Neural crest cell (in vitro differentiated cells): ENCODE results near the gene SUGCT. TPM values are rescaled to one million over a fixed set of nuclear protein-coding genes. Genes with fewer than 3 reads are reported as not detected.

Experiments
- DNase-seq: peaks from one replicate; pipeline ENCODE4 v3.0.0; 2021; ENCODE audit warnings: low read depth, mixed read lengths, low spot score
- H3K27ac Mint-ChIP-seq: one replicate; pipeline ENCODE4 v1.8.0; 2021; ENCODE audit warnings: mild to moderate bottlenecking, mixed read lengths; ENCODE audit not compliant: unreplicated experiment
- H3K27me3 Mint-ChIP-seq: 2 replicates; pipeline ENCODE4 v1.8.0; 2021; ENCODE audit warnings: low read depth, mild to moderate bottlenecking, mixed read lengths
- H3K36me3 Mint-ChIP-seq: 2 replicates; pipeline ENCODE4 v1.8.0; 2021; ENCODE audit warnings: low read depth, mild to moderate bottlenecking, mixed read lengths
- H3K4me1 Mint-ChIP-seq: 2 replicates; pipeline ENCODE4 v1.8.0; 2021; ENCODE audit warnings: mixed read lengths
- H3K4me3 Mint-ChIP-seq: one replicate; pipeline ENCODE4 v1.8.0; 2021; ENCODE audit warnings: mild to moderate bottlenecking, mixed read lengths
- H3K9me3 Mint-ChIP-seq: 2 replicates; pipeline ENCODE4 v1.8.0; 2021; ENCODE audit warnings: mixed read lengths
- CTCF ChIP-seq: fragments of 200-600 bp; sonication (generic); conservative IDR thresholded peaks from 2 replicates; pipeline ENCODE4 v1.5.0; 2021; ENCODE audit warnings: antibody characterized with exemption, mild to moderate bottlenecking
- total RNA-seq: library from RNA; stranded (reverse); gene quantifications from 2 replicates; pipeline ENCODE4 v1.2.1, GENCODE V29; 2021

The SUGCT gene
- total RNA-seq, 1 donor from 2014 or later, result 5.9 TPM

- Mint-ChIP-seq H3K4me3 (no peak overlapping the region), H3K36me3 (no peaks in the 10 kb centered on the region), H3K27ac (no peak overlapping the region), H3K27me3 (no peaks in the 10 kb centered on the region), H3K4me1 (no peaks in the 10 kb centered on the region), H3K9me3 (no peaks in the 10 kb centered on the region)
- DNase-seq, result no peak
- no peak for TF ChIP-seq CTCF
These were observed 97.0 kb downstream of the SUGCT start for GRCh38 chr7:40231796-40232195.

- Mint-ChIP-seq H3K27ac (no peak overlapping the region), H3K27me3 (no peaks in the 10 kb centered on the region), H3K36me3 (no peaks in the 10 kb centered on the region), H3K4me1 (no peaks in the 10 kb centered on the region), H3K9me3 (no peaks in the 10 kb centered on the region), H3K4me3 (no peak overlapping the region)
- TF ChIP-seq CTCF, result peak; percentile 74
- DNase-seq, result no peak
These were observed 97.6 kb downstream of the SUGCT start for GRCh38 chr7:40232242-40232893.

GRCh38 chr7:40234046-40234445, 99.2 kb downstream of the SUGCT start:
- no peak for TF ChIP-seq CTCF
- H3K4me3 Mint-ChIP-seq, result no peak overlapping the region
- no peaks in the 10 kb centered on the region for H3K9me3 Mint-ChIP-seq
- no peaks in the 10 kb centered on the region for H3K4me1 Mint-ChIP-seq
- H3K27me3 Mint-ChIP-seq, result no peaks in the 10 kb centered on the region
- no peak overlapping the region for H3K27ac Mint-ChIP-seq
- no peak for DNase-seq
- H3K36me3 Mint-ChIP-seq, result no peaks in the 10 kb centered on the region

- H3K9me3 Mint-ChIP-seq, result no peaks in the 10 kb centered on the region
- no peaks in the 10 kb centered on the region for H3K4me1 Mint-ChIP-seq
- no peak for DNase-seq
- H3K4me3 Mint-ChIP-seq, result no peak overlapping the region
- no peak for TF ChIP-seq CTCF
- H3K27me3 Mint-ChIP-seq, result no peaks in the 10 kb centered on the region
- no peaks in the 10 kb centered on the region for H3K36me3 Mint-ChIP-seq
- H3K27ac Mint-ChIP-seq, result no peak overlapping the region
These were observed 99.9 kb downstream of the SUGCT start for GRCh38 chr7:40234666-40235065.

GRCh38 chr7:40237731-40238130, 102.9 kb downstream of the SUGCT start:
- Mint-ChIP-seq H3K4me1 (no peaks in the 10 kb centered on the region), H3K4me3 (no peak overlapping the region), H3K27ac (no peak overlapping the region), H3K9me3 (no peaks in the 10 kb centered on the region), H3K27me3 (no peaks in the 10 kb centered on the region), H3K36me3 (no peaks in the 10 kb centered on the region)
- no peak for DNase-seq
- TF ChIP-seq CTCF, result no peak
